ENCODE measurements around the gene PDXK. TPM values are rescaled to one million over a fixed set of nuclear protein-coding genes. Genes with fewer than 3 reads are reported as not detected.

Gene PDXK
- total and polyA plus RNA-seq, 3 experiments from 2014 or later: 38.3 to 96.7 (median 96.3) TPM

DNA sequence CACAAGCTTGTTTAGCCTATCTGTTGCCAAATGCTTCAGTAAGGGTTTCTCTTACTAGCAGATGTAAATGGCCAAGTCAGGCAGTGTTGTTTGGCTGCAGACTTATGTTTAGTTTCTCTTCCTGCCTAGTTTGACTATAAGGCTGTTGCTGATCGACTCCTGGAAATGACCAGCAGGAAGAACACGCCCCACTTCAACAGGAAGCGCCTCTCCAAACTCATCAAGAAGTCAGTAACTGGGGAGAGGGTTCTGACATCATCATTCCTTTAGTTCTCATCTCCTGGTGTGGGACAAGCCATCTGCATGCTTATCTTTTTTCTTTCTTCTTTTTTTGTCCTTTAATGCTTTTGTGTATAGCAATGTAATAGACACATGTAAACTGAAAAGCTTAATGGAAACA, 34.5 kb upstream of the PDXK start:
- H3K9me3 ChIP-seq (ENCODE audit: low read length): no peaks in the 10 kb centered on the region
- Mint-ChIP-seq H3K36me3 (peaks cover 24 to 82% (median 28%) of the 10 kb centered on the region in 3 donors), H3K4me3 (no peak overlapping the region), H3K27ac (peak overlapping the region in 2 of 8 donors; percentile 33 to 61), H3K9me3 (no peaks in the 10 kb centered on the region), H3K4me1 (peaks cover 0 to 6% (median 5%) of the 10 kb centered on the region in 3 donors), H3K27me3 (no peaks in the 10 kb centered on the region)
- peaks cover 56% of the 10 kb centered on the region for H3K36me3 ChIP-seq (ENCODE audit: insufficient read depth, low read length)
- H3K27ac ChIP-seq (ENCODE audit: low read depth, low read length): no peak overlapping the region
- no peak overlapping the region for H3K4me3 ChIP-seq (ENCODE audit: low read length)
- no peaks in the 10 kb centered on the region for H3K4me1 ChIP-seq (ENCODE audit: insufficient read depth, low read length)
- no peak for DNase-seq
- no peaks in the 10 kb centered on the region for H3K27me3 ChIP-seq (ENCODE audit: insufficient read depth, low read length, poor library complexity, severe bottlenecking)
- ChIA-PET POLR2A (no interaction called here), CTCF (no interaction called here)

GRCh38 chr21:43686811-43687565, 31.9 kb upstream of the PDXK start:
- H3K27ac ChIP-seq (ENCODE audit: low read depth, low read length): no peak overlapping the region
- H3K4me1 ChIP-seq (ENCODE audit: insufficient read depth, low read length): no peaks in the 10 kb centered on the region
- H3K36me3 Mint-ChIP-seq: peaks cover 17 to 91% (median 34%) of the 10 kb centered on the region in 3 donors
- no peak for DNase-seq
- no peaks in the 10 kb centered on the region for H3K4me1 Mint-ChIP-seq
- H3K9me3 ChIP-seq (ENCODE audit: low read length): no peaks in the 10 kb centered on the region
- no peaks in the 10 kb centered on the region for H3K27me3 ChIP-seq (ENCODE audit: insufficient read depth, low read length, poor library complexity, severe bottlenecking)
- H3K36me3 ChIP-seq (ENCODE audit: insufficient read depth, low read length): peaks cover 60% of the 10 kb centered on the region
- H3K9me3 Mint-ChIP-seq: no peaks in the 10 kb centered on the region
- ChIA-PET CTCF (no interaction called here), POLR2A (no interaction called here)
- H3K27me3 Mint-ChIP-seq: no peaks in the 10 kb centered on the region
- H3K27ac Mint-ChIP-seq: peak overlapping the region in 1 of 8 donors; percentile 17
- no peak overlapping the region for H3K4me3 ChIP-seq (ENCODE audit: low read length)
- H3K4me3 Mint-ChIP-seq: no peak overlapping the region

GRCh38 chr21:43687566-43688399, 31.1 kb upstream of the PDXK start:
- H3K4me1 Mint-ChIP-seq: no peaks in the 10 kb centered on the region

GRCh38 chr21:43688906-43689305, 30.0 kb upstream of the PDXK start:
- ChIA-PET CTCF (no interaction called here), POLR2A (no interaction called here)
- Histone ChIP-seq H3K4me3 (ENCODE audit: low read length) (no peak overlapping the region), H3K27me3 (ENCODE audit: insufficient read depth, low read length, poor library complexity, severe bottlenecking) (no peaks in the 10 kb centered on the region), H3K4me1 (ENCODE audit: insufficient read depth, low read length) (no peaks in the 10 kb centered on the region), H3K36me3 (ENCODE audit: insufficient read depth, low read length) (peaks cover 52% of the 10 kb centered on the region), H3K27ac (ENCODE audit: low read depth, low read length) (no peak overlapping the region), H3K9me3 (ENCODE audit: low read length) (no peaks in the 10 kb centered on the region)
- H3K9me3 Mint-ChIP-seq: no peaks in the 10 kb centered on the region
- H3K27ac Mint-ChIP-seq: no peak overlapping the region
- DNase-seq: no peak
- peaks cover 17 to 94% (median 31%) of the 10 kb centered on the region in 3 donors for H3K36me3 Mint-ChIP-seq
- no peak overlapping the region for H3K4me3 Mint-ChIP-seq
- H3K4me1 Mint-ChIP-seq: no peaks in the 10 kb centered on the region
- no peaks in the 10 kb centered on the region for H3K27me3 Mint-ChIP-seq

More at GRCh38 chr21:43687566-43688399, 31.1 kb upstream of the PDXK start:
- no peak for DNase-seq
- H3K4me1 ChIP-seq (ENCODE audit: insufficient read depth, low read length): no peaks in the 10 kb centered on the region
- no peak overlapping the region for H3K27ac Mint-ChIP-seq
- H3K27me3 ChIP-seq (ENCODE audit: insufficient read depth, low read length, poor library complexity, severe bottlenecking): no peaks in the 10 kb centered on the region
- POLR2A ChIA-PET: no interaction called here
- no peaks in the 10 kb centered on the region for H3K9me3 ChIP-seq (ENCODE audit: low read length)
- peaks cover 52% of the 10 kb centered on the region for H3K36me3 ChIP-seq (ENCODE audit: insufficient read depth, low read length)
- CTCF ChIA-PET: no interaction called here
- H3K4me3 Mint-ChIP-seq: no peak overlapping the region
- no peak overlapping the region for H3K4me3 ChIP-seq (ENCODE audit: low read length)
- no peak overlapping the region for H3K27ac ChIP-seq (ENCODE audit: low read depth, low read length)
- H3K36me3 Mint-ChIP-seq: peaks cover 17 to 90% (median 31%) of the 10 kb centered on the region in 3 donors
- H3K9me3 Mint-ChIP-seq: no peaks in the 10 kb centered on the region
- no peaks in the 10 kb centered on the region for H3K27me3 Mint-ChIP-seq

GRCh38 chr21:43689556-43690337, 29.2 kb upstream of the PDXK start:
- Mint-ChIP-seq H3K4me3 (no peak overlapping the region), H3K27ac (peak overlapping the region in 1 of 8 donors; percentile 38), H3K4me1 (no peaks in the 10 kb centered on the region), H3K27me3 (no peaks in the 10 kb centered on the region), H3K36me3 (peaks cover 13 to 97% (median 32%) of the 10 kb centered on the region in 3 donors), H3K9me3 (no peaks in the 10 kb centered on the region)
- no peak for DNase-seq
- H3K36me3 ChIP-seq (ENCODE audit: insufficient read depth, low read length): peaks cover 47% of the 10 kb centered on the region
- H3K27ac ChIP-seq (ENCODE audit: low read depth, low read length): no peak overlapping the region
- ChIA-PET CTCF (no interaction called here), POLR2A (no interaction called here)
- no peaks in the 10 kb centered on the region for H3K4me1 ChIP-seq (ENCODE audit: insufficient read depth, low read length)
- H3K9me3 ChIP-seq (ENCODE audit: low read length): no peaks in the 10 kb centered on the region
- H3K27me3 ChIP-seq (ENCODE audit: insufficient read depth, low read length, poor library complexity, severe bottlenecking): no peaks in the 10 kb centered on the region
- H3K4me3 ChIP-seq (ENCODE audit: low read length): no peak overlapping the region

- no peaks in the 10 kb centered on the region for H3K4me1 ChIP-seq (ENCODE audit: insufficient read depth, low read length)
- H3K9me3 Mint-ChIP-seq: no peaks in the 10 kb centered on the region
- peak overlapping the region in 1 of 7 donors; percentile 6 for H3K4me3 Mint-ChIP-seq
- peaks cover 7 to 97% (median 33%) of the 10 kb centered on the region in 3 donors for H3K36me3 Mint-ChIP-seq
- H3K27ac ChIP-seq (ENCODE audit: low read depth, low read length): no peak overlapping the region
- H3K27me3 Mint-ChIP-seq: no peaks in the 10 kb centered on the region
- H3K27ac Mint-ChIP-seq: no peak overlapping the region
- no peak for DNase-seq
- H3K4me1 Mint-ChIP-seq: no peaks in the 10 kb centered on the region
- peaks cover 42% of the 10 kb centered on the region for H3K36me3 ChIP-seq (ENCODE audit: insufficient read depth, low read length)
- no peaks in the 10 kb centered on the region for H3K9me3 ChIP-seq (ENCODE audit: low read length)
- ChIA-PET CTCF (no interaction called here), POLR2A (no interaction called here)
- H3K4me3 ChIP-seq (ENCODE audit: low read length): no peak overlapping the region
- H3K27me3 ChIP-seq (ENCODE audit: insufficient read depth, low read length, poor library complexity, severe bottlenecking): no peaks in the 10 kb centered on the region
These were observed 28.6 kb upstream of the PDXK start for GRCh38 chr21:43690346-43690745.

DNA sequence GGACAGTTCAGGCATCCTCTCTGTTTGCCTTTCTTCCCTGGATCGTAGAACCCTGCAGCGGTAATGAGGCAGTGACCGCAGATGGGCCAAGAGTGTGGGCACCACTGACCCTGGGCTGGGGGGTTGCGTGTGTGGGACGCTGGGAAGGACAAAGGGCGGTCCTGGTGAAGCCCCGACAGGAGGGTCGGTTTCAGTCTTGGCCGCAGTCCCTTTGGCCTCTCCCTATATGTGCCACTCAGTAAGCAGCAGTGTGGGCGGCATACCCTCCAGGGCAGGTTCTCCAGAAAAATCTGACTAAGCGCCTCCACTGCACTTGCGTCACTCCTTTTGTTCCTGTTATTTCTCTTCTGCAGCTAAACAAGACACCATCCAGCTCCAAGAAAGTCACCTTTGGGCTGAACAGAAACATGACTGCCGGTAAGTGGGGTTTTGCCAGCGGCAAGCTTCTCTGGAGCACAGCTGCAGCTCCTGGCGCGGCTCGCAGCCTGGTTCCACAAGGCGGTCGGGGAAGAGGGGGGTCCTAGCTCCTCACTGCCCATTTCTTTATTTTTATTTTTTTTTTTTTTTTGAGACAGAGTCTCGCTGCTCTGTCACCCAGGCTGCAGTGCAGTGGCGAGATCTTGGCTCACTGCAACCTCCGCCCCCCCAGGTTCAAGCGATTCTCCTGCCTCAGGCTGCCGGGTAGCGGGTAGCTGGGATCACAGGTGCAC, 27.7 kb upstream of the PDXK start:
- no peak overlapping the region for H3K27ac ChIP-seq (ENCODE audit: low read depth, low read length)
- POLR2A ChIA-PET: no interaction called here
- H3K36me3 ChIP-seq (ENCODE audit: insufficient read depth, low read length): peaks cover 36% of the 10 kb centered on the region
- no peaks in the 10 kb centered on the region for H3K9me3 ChIP-seq (ENCODE audit: low read length)
- H3K27me3 ChIP-seq (ENCODE audit: insufficient read depth, low read length, poor library complexity, severe bottlenecking): no peaks in the 10 kb centered on the region
- Mint-ChIP-seq H3K36me3 (peaks cover 6 to 97% (median 32%) of the 10 kb centered on the region in 3 donors), H3K4me1 (no peaks in the 10 kb centered on the region), H3K4me3 (no peak overlapping the region), H3K9me3 (peaks cover 0 to 2% (median 0%) of the 10 kb centered on the region in 5 donors), H3K27ac (no peak overlapping the region), H3K27me3 (no peaks in the 10 kb centered on the region)
- CTCF ChIA-PET: no interaction called here
- H3K4me1 ChIP-seq (ENCODE audit: insufficient read depth, low read length): no peaks in the 10 kb centered on the region
- no peak overlapping the region for H3K4me3 ChIP-seq (ENCODE audit: low read length)
- no peak for DNase-seq

Measured in CD8-positive, alpha-beta memory T cell (primary cell).